CD4-positive, alpha-beta memory T cell (primary cell): ENCODE measurements around the gene WDR31. TPM values are rescaled to one million over a fixed set of nuclear protein-coding genes. Genes with fewer than 3 reads are reported as not detected.

ENCODE experiments used
- CTCF ChIA-PET: fragments of 350-600 bp; sonication (Branson Sonifier 250); formaldehyde crosslinking; loops from one replicate; lab custom pipeline; 2021; ENCODE audit warnings: inconsistent platforms; ENCODE audit not compliant: partially characterized antibody; lab: Charles Lee
- POLR2A ChIA-PET: fragments of 350-600 bp; sonication (Branson Sonifier 250); formaldehyde crosslinking; loops from one replicate; lab custom pipeline; 2021; ENCODE audit not compliant: partially characterized antibody; lab: Charles Lee
- DNase-seq, 5 donors: peaks; one replicate each; pipeline versions ENCODE4 v3.0.0 to v3.0.0-alpha.2; 2020 to 2022; ENCODE audit warnings: mixed read lengths in 1 of 5
- H3K27ac ChIP-seq: one replicate; pipeline ENCODE4 v1.7.0; 2013; ENCODE audit warnings: low read depth, low read length
- H3K27me3 ChIP-seq: 2 replicates; pipeline ENCODE4 v1.7.0; 2013; ENCODE audit warnings: mild to moderate bottlenecking, low read length, moderate library complexity; ENCODE audit not compliant: insufficient read depth
- H3K36me3 ChIP-seq: 2 replicates; pipeline ENCODE4 v1.7.0; 2013; ENCODE audit warnings: mild to moderate bottlenecking, low read length, moderate library complexity; ENCODE audit not compliant: insufficient read depth
- H3K4me1 ChIP-seq: 2 replicates; pipeline ENCODE4 v1.7.0; 2013; ENCODE audit warnings: mild to moderate bottlenecking, low read length, moderate library complexity; ENCODE audit not compliant: insufficient read depth
- H3K4me3 ChIP-seq, 2 donors: one replicate each; pipeline ENCODE4 v1.7.0; 2013; ENCODE audit warnings: low read length in 2 of 2, mild to moderate bottlenecking in 1 of 2
- H3K9me3 ChIP-seq, 2 donors: one replicate each; pipeline ENCODE4 v1.7.0; 2013; ENCODE audit warnings: low read length in 2 of 2, control low read depth in 1 of 2; ENCODE audit not compliant: control insufficient read depth in 1 of 2
- H3K27ac Mint-ChIP-seq, 7 donors: one replicate each; pipeline ENCODE4 v1.8.0; 2020 to 2021; ENCODE audit warnings: mixed read lengths in 7 of 7, mild to moderate bottlenecking in 6 of 7, inconsistent platforms in 3 of 7, moderate library complexity in 3 of 7
- H3K27me3 Mint-ChIP-seq, 2 donors: one replicate each; pipeline ENCODE4 v1.8.0; 2020 to 2021; ENCODE audit warnings: mixed read lengths in 2 of 2
- H3K36me3 Mint-ChIP-seq, 2 donors: one replicate each; pipeline ENCODE4 v1.8.0; 2020 to 2021; ENCODE audit warnings: mixed read lengths in 2 of 2, inconsistent platforms in 1 of 2, mild to moderate bottlenecking in 1 of 2
- H3K4me1 Mint-ChIP-seq, 4 donors: one replicate each; pipeline ENCODE4 v1.8.0; 2020 to 2021; ENCODE audit warnings: mixed read lengths in 4 of 4, mild to moderate bottlenecking in 1 of 4
- H3K4me3 Mint-ChIP-seq, 8 donors: one replicate each; pipeline ENCODE4 v1.8.0; 2020 to 2021; ENCODE audit warnings: mixed read lengths in 8 of 8, mild to moderate bottlenecking in 7 of 8, moderate library complexity in 6 of 8, inconsistent platforms in 3 of 8
- H3K9me3 Mint-ChIP-seq, 8 donors: one replicate each; pipeline ENCODE4 v1.8.0; 2020 to 2021; ENCODE audit warnings: mixed read lengths in 8 of 8, mild to moderate bottlenecking in 5 of 8, inconsistent platforms in 3 of 8, moderate library complexity in 1 of 8
- intact Hi-C: fragments of 100-400 bp; cut with micrococcal nuclease; formaldehyde crosslinking; loops from one replicate; pipeline ENCODE4 v1.15.1; 2023
- polyA plus RNA-seq, 2 donors: library from polyadenylated mRNA; unstranded; fragments of 300-500 nt; fragmentation: Illumina TruSeq; gene quantifications; one replicate each; pipeline ENCODE4 v1.2.3, GENCODE V29; 2021
- total RNA-seq, 2 experiments: library from RNA; stranded (reverse); gene quantifications; one replicate each; pipeline ENCODE4 v1.2.3, GENCODE V29; 2021

The WDR31 gene
- total and polyA plus RNA-seq, 4 experiments from 2014 or later: 0.33 to 0.89 (median 0.67) TPM; not detected in 1

- CTCF ChIA-PET: interaction anchor here (0.9 kb wide), 2 partner anchors 48 to 386 kb away, joined by 4 read pairs; partner anchors contain the start of genes FKBP15 and SLC31A1
- peak overlapping the region in 2 of 7 donors; percentile 15 to 82 for H3K27ac Mint-ChIP-seq
Observed at GRCh38 chr9:113269355-113269754, 70.7 kb downstream of the WDR31 start.

GRCh38 chr9:113267911-113268566, 72.0 kb downstream of the WDR31 start:
- H3K36me3 Mint-ChIP-seq: peaks cover 36 to 46% of the 10 kb centered on the region in 2 donors

More at GRCh38 chr9:113269355-113269754, 70.7 kb downstream of the WDR31 start:
- Mint-ChIP-seq H3K4me3 (no peak overlapping the region), H3K4me1 (peaks cover 4 to 22% (median 13%) of the 10 kb centered on the region in 4 donors), H3K36me3 (peaks cover 40 to 53% of the 10 kb centered on the region in 2 donors), H3K27me3 (no peaks in the 10 kb centered on the region), H3K9me3 (no peaks in the 10 kb centered on the region)
- Histone ChIP-seq H3K9me3 (no peaks in the 10 kb centered on the region), H3K4me1 (peaks cover 16% of the 10 kb centered on the region), H3K36me3 (peaks cover 43% of the 10 kb centered on the region), H3K27ac (no peak overlapping the region), H3K27me3 (no peaks in the 10 kb centered on the region), H3K4me3 (no peak overlapping the region)
- no peak for DNase-seq
- POLR2A ChIA-PET: interaction anchor here (0.7 kb wide), 1 partner anchor 141 kb away, joined by 3 read pairs; the partner anchor contains the start of genes C9orf43 and POLE3
- intact Hi-C loops: no loop called here

GRCh38 chr9:113266174-113266573, 73.9 kb downstream of the WDR31 start:
- peaks cover 4 to 12% (median 7%) of the 10 kb centered on the region in 4 donors for H3K4me1 Mint-ChIP-seq
- no peak overlapping the region for H3K27ac Mint-ChIP-seq
- intact Hi-C loops: no loop called here
- Histone ChIP-seq H3K36me3 (peaks cover 23% of the 10 kb centered on the region), H3K27ac (no peak overlapping the region), H3K27me3 (no peaks in the 10 kb centered on the region), H3K4me1 (peaks cover 10% of the 10 kb centered on the region), H3K9me3 (no peaks in the 10 kb centered on the region), H3K4me3 (no peak overlapping the region)
- H3K27me3 Mint-ChIP-seq: no peaks in the 10 kb centered on the region
- POLR2A ChIA-PET: no interaction called here
- no peaks in the 10 kb centered on the region for H3K9me3 Mint-ChIP-seq
- H3K4me3 Mint-ChIP-seq: no peak overlapping the region
- no peak for DNase-seq
- CTCF ChIA-PET: interaction anchor here (1.8 kb wide), 1 partner anchor 8 kb away, joined by 8 read pairs; no protein-coding TSS in a partner anchor
- peaks cover 37 to 39% of the 10 kb centered on the region in 2 donors for H3K36me3 Mint-ChIP-seq

More at GRCh38 chr9:113267911-113268566, 72.0 kb downstream of the WDR31 start:
- DNase-seq: no peak
- H3K27me3 Mint-ChIP-seq: no peaks in the 10 kb centered on the region
- POLR2A ChIA-PET: no interaction called here
- Histone ChIP-seq H3K4me3 (no peak overlapping the region), H3K27ac (no peak overlapping the region), H3K27me3 (no peaks in the 10 kb centered on the region), H3K9me3 (no peaks in the 10 kb centered on the region), H3K4me1 (peaks cover 10% of the 10 kb centered on the region), H3K36me3 (peaks cover 40% of the 10 kb centered on the region)
- CTCF ChIA-PET: no interaction called here
- intact Hi-C loops: no loop called here
- peak overlapping the region in 3 of 7 donors; percentile 41 to 72 (median 60) for H3K27ac Mint-ChIP-seq
- no peak overlapping the region for H3K4me3 Mint-ChIP-seq
- H3K4me1 Mint-ChIP-seq: peaks cover 4 to 12% (median 7%) of the 10 kb centered on the region in 4 donors
- H3K9me3 Mint-ChIP-seq: no peaks in the 10 kb centered on the region

Other genes with a start within 250 kb of the WDR31 start
- 1 to 10 TPM; 5.3 to 6.1 TPM for gene SLC31A2, start 189.3 kb downstream of the WDR31 start, total RNA-seq
- gene SLC31A2, start 189.3 kb downstream of the WDR31 start, polyA plus RNA-seq: 1 to 10 TPM; 6.9 to 8.7 TPM
- 10 to 100 TPM; 34.3 to 34.9 TPM for gene FKBP15, start 119.0 kb downstream of the WDR31 start, total RNA-seq
- gene FKBP15, start 119.0 kb downstream of the WDR31 start, polyA plus RNA-seq: 10 to 100 TPM in 1 of 2 donors, 1 to 10 TPM in 1; 1.9 to 19.6 TPM
- 1 to 10 TPM; 4.1 to 4.2 TPM for gene SLC31A1, start 118.7 kb downstream of the WDR31 start, total RNA-seq
- gene SLC31A1, start 118.7 kb downstream of the WDR31 start, polyA plus RNA-seq: 1 to 10 TPM; 2.1 to 2.3 TPM
- gene CDC26, start 64.7 kb downstream of the WDR31 start, total RNA-seq: 10 to 100 TPM; 44.4 to 47.3 TPM
- 100 to 1,000 TPM; 149 to 213 TPM for gene CDC26, start 64.7 kb downstream of the WDR31 start, polyA plus RNA-seq
- gene PRPF4, start 64.6 kb downstream of the WDR31 start, total RNA-seq: 10 to 100 TPM; 20.7 to 23.2 TPM
- 10 to 100 TPM; 19.2 to 25.7 TPM for gene PRPF4, start 64.6 kb downstream of the WDR31 start, polyA plus RNA-seq
- not detected for gene RNF183, start 36.9 kb downstream of the WDR31 start, total RNA-seq
- gene RNF183, start 36.9 kb downstream of the WDR31 start, polyA plus RNA-seq: not detected
- not detected for gene BSPRY, start 9.3 kb upstream of the WDR31 start, total RNA-seq
- gene BSPRY, start 9.3 kb upstream of the WDR31 start, polyA plus RNA-seq: under 1 TPM; 0.24 to 0.93 TPM
- gene HDHD3, start 36.7 kb upstream of the WDR31 start, total RNA-seq: 10 to 100 TPM; 29.9 to 32.8 TPM
- gene HDHD3, start 36.7 kb upstream of the WDR31 start, polyA plus RNA-seq: 10 to 100 TPM; 40.8 to 52.3 TPM
- 10 to 100 TPM; 39.9 TPM for gene ALAD, start 61.0 kb upstream of the WDR31 start, total RNA-seq
- 10 to 100 TPM; 16.4 to 23.8 TPM for gene ALAD, start 61.0 kb upstream of the WDR31 start, polyA plus RNA-seq
- 10 to 100 TPM; 46.9 TPM for gene POLE3, start 70.4 kb upstream of the WDR31 start, total RNA-seq
- 100 to 1,000 TPM; 103 to 179 TPM for gene POLE3, start 70.4 kb upstream of the WDR31 start, polyA plus RNA-seq
- gene C9orf43, start 70.5 kb upstream of the WDR31 start, total RNA-seq: under 1 TPM; 0.86 to 0.87 TPM
- gene C9orf43, start 70.5 kb upstream of the WDR31 start, polyA plus RNA-seq: under 1 TPM; 0.41 to 0.45 TPM
- gene RGS3, start 123.5 kb upstream of the WDR31 start, total RNA-seq: 10 to 100 TPM; 17.5 to 18.4 TPM
- 10 to 100 TPM in 1 of 2 donors, 1 to 10 TPM in 1; 3.4 to 23.2 TPM for gene RGS3, start 123.5 kb upstream of the WDR31 start, polyA plus RNA-seq